SH-SY5Y (cell line): ENCODE results near the gene RBM5.

Source experiments
- GATA2 ChIP-seq: IDR thresholded peaks from 2 replicates; pipeline ENCODE4 v1.6.1; 2011; ENCODE audit warnings: mild to moderate bottlenecking, low read depth, low read length
- GATA3 ChIP-seq: IDR thresholded peaks from 2 replicates; pipeline ENCODE4 v1.6.1; 2011; ENCODE audit warnings: low read depth, mild to moderate bottlenecking, low read length, moderate library complexity

Gene RBM5

DNA sequence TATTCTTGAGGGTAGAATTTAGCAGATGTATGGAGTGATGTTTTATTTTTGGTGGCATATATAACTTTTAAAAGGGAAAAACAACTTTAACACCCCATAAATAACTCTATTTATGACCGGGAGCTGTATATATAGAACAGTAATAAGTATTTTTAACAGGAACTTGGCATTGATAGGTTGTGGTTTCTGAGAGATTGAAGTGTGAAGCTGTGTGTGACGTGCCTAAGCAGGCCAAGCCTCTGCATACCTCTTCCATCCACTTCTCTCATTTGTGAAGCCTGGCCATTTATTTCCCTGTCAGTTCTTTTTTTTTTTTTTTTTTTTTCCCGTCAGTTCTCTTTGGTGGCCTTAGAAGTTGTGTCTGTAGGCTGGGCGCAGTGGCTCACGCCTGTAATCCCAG is 23.0 kb downstream of the RBM5 start:
- TF ChIP-seq GATA2 (no peak), GATA3 (no peak)

- TF ChIP-seq GATA2 (no peak), GATA3 (no peak)
These were observed 23.7 kb downstream of the RBM5 start for GRCh38 chr3:50112462-50112861.

DNA sequence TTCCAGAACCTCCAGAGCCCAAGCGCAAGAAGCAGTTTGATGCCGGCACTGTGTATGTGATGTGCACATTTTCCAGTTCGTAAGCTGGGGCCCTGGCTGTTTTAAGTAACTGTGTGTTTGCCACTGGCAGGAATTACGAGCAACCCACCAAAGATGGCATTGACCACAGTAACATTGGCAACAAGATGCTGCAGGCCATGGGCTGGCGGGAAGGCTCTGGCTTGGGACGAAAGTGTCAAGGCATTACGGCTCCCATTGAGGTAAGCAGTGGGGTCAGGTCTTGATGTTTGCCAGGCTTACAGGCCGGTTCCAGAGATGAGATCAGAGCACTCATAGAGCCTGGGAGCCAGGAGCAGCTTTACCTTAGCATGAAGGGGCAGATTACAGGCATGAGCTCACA is 28.4 kb downstream of the RBM5 start:
- TF ChIP-seq GATA2 (no peak), GATA3 (no peak)

DNA sequence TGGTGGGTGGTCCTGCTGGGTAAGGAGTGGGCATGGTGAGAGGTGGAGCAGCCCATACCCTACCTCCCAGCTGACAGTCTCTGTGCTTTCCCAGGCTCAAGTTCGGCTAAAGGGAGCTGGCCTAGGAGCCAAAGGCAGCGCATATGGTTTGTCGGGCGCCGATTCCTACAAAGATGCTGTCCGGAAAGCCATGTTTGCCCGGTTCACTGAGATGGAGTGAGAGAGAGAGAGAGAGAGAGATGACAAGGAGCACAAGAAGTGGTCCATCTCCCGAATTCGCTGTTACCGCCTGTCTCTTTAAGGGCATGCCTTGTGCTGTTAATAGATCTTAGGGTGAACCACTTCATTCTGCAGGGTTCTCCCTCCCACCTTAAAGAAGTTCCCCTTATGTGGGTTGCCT is 29.5 kb downstream of the RBM5 start:
- no peak for TF ChIP-seq GATA2

- TF ChIP-seq GATA2 (no peak), GATA3 (no peak)
These were observed 31.1 kb downstream of the RBM5 start for GRCh38 chr3:50119786-50120185.

DNA sequence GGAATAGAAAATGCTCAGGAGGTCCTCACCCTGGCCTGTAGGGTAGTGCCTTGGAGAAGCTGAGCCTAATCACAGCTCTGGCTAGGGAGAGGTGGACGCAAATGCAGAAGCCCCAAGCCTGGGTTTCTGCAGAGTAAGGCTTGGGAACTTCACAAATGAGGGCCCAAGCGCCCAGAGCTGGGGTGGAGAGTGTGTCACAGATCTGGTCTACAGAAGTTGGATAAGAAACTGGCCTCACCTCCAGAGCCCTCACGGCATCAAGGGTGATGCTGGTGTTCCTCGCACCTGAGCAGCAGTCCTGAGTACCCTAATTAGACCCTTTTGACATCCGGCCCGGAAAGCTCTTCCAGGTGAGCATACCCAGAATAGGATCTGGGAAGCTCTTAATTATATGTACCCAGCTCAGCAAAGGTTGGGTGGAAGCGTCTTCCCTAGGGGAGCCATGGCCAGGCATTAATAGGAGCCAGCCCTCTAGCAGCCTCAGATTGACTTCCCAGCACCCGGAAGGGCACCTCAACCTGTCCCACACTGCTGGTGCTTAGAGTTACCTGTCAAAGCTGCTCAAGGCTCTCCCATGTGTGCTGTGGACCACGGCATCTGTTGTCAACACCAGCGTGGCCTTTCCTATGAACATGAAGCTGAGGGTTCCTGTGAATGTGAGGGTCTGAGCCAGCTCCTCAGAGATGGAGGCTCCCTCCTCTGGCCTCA is 31.8 kb downstream of the RBM5 start:
- TF ChIP-seq GATA3: no peak
- no peak for TF ChIP-seq GATA2

- no peak for TF ChIP-seq GATA2
- no peak for TF ChIP-seq GATA3
These were observed 32.6 kb downstream of the RBM5 start for GRCh38 chr3:50121072-50122032.

- TF ChIP-seq GATA2 (no peak), GATA3 (no peak)
These were observed 33.4 kb downstream of the RBM5 start for GRCh38 chr3:50122071-50122470.

DNA sequence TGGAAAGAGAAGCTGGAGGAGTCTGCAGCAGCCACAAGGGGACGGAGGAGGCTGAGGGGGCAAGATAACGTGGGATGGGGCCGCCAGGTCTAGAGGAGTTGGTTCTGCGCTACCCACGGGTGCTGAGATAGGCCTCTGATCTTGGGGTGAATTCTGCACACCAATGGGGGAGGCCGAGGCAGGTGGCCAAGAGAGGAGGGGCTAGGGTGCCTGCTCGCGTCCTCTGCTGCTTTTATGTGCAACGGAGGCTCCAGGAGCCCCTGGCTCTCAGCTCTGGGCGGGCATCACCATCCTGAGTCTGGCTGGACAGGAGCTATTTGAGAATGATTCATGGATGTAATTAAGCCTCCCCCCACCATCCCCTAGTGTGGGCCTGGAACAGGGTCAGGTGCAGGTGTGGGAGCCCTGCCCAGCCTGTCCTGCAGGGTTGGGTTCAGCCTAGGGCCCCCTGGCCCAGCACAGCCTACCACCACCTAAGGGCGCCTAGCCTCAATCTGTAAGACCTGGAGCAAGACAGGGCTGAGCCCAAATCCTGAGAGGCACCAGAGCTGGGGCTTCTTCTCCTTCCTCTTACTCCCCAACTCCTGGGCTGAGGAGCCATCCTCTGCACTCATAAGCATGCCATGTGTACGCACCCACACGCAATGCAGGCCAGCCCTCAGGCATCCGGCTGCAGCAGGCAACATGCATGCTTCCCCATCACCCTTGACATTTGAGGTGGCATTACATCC is 34.1 kb downstream of the RBM5 start:
- TF ChIP-seq GATA3 (no peak), GATA2 (no peak)

DNA sequence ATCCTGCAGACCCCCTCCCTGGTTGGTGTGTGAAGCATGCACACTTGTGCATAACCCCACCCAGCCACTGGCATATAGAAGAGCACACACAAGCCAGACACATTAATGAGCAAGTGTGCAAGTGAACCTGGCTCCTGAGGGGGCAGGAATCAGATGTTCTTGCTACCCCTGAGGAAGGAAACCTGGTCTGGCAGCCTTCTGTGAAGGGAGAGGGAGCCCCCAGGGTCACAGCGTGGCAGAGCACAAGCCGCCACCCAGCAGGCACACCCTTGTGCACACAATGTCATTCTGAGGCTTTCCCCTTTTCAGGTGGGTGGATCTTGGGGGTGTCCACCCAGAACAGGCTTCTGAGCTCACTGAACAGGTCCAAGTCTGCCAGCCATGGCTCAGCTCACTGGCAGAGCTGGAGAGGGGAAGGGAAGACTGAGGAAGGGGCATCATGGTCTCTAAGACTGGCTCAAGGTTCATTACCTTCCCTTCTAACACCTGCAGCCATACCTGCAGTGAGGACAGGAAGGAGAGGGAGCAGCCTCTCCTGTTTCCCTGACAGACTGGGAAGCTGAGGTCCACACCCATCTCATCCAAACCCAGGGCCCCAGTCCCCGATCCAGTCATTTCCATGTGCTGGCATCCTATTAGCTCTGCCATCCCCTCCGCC is 34.8 kb downstream of the RBM5 start:
- TF ChIP-seq GATA2: no peak

- TF ChIP-seq GATA2: no peak
These were observed 35.5 kb downstream of the RBM5 start for GRCh38 chr3:50124052-50124799.

- TF ChIP-seq GATA2 (no peak), GATA3 (no peak)
These were observed 36.1 kb downstream of the RBM5 start for GRCh38 chr3:50124800-50125178.

DNA sequence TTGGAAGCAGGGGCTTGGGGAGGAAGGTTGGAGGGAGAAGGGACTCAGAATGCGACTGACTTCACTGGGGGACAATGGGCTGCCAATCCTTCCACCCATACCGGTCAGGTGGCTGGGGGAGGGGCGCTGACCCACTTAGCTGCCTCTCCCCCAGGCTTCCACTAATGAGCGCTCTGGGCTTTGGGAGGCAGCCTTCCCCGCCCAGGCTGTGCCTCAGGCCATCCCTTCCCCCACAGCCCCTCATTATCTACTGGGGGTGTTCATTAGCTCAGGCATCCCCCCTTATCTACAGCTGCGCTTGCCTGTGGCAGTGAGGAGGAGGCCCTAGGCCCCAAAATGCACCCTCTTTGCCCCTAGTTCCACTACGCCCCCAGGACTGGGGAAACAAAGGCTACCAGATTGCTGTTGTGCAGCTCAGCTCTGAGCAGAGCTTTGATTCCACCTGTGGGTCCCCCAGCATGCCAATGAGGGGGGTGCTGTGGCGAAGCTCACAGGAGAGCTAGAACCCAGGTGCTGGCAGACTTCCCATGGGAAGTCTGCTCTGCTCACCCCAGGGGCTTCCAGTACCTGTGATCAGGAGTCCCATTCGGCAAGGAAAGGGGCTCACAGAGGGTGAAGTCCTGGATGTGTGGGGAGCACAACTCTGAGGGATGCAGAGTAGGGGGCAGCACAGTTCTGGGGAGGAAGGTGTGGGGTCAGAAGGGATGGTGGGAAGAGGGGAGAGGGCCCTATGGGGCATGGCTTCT is 37.0 kb downstream of the RBM5 start:
- no peak for TF ChIP-seq GATA2
- no peak for TF ChIP-seq GATA3
